Duodenal mucosa (tissue), 2 donors: ENCODE data around the gene OR1K1.
A peak's percentile ranks its signal among the peaks of the same experiment; 100 is the strongest.

ENCODE experiments used
- H3K27ac ChIP-seq: one replicate; pipeline ENCODE4 v1.7.0; 2013; ENCODE audit warnings: low read depth, low read length
- H3K27me3 ChIP-seq, 2 donors: one replicate each; pipeline ENCODE4 v1.7.0; 2013; ENCODE audit warnings: low read length in 2 of 2, control low read depth in 1 of 2; ENCODE audit not compliant: insufficient read depth in 2 of 2, control insufficient read depth in 1 of 2
- H3K36me3 ChIP-seq, 2 donors: one replicate each; pipeline ENCODE4 v1.7.0; 2013; ENCODE audit warnings: low read length in 2 of 2, control low read depth in 1 of 2; ENCODE audit not compliant: insufficient read depth in 2 of 2, control insufficient read depth in 1 of 2
- H3K4me1 ChIP-seq, 2 donors: one replicate each; pipeline ENCODE4 v1.7.0; 2013; ENCODE audit warnings: low read length in 2 of 2, control low read depth in 1 of 2; ENCODE audit not compliant: insufficient read depth in 2 of 2, control insufficient read depth in 1 of 2
- H3K4me3 ChIP-seq, 2 donors: one replicate each; pipeline ENCODE4 v1.7.0; 2013; ENCODE audit warnings: low read length in 2 of 2, low read depth in 1 of 2
- H3K9ac ChIP-seq, 2 donors: one replicate each; pipeline ENCODE4 v1.7.0; 2013; ENCODE audit warnings: low read length in 2 of 2, low read depth in 1 of 2
- H3K9me3 ChIP-seq, 2 donors: one replicate each; pipeline ENCODE4 v1.7.0; 2013; ENCODE audit warnings: low read length in 2 of 2, control low read depth in 1 of 2; ENCODE audit not compliant: control insufficient read depth in 1 of 2

The OR1K1 gene

GRCh38 chr9:122812736-122813135 is 12.8 kb downstream of the OR1K1 start:
- H3K27me3 ChIP-seq = no peaks in the 10 kb centered on the region
- peaks cover 3 to 6% of the 10 kb centered on the region in 2 donors for H3K4me1 ChIP-seq
- peaks cover 0 to 3% of the 10 kb centered on the region in 2 donors for H3K36me3 ChIP-seq
- H3K27ac ChIP-seq = no peak overlapping the region
- no peaks in the 10 kb centered on the region for H3K9me3 ChIP-seq
- H3K4me3 ChIP-seq = no peak overlapping the region
- no peak overlapping the region for H3K9ac ChIP-seq

GRCh38 chr9:122814545-122814944 is 14.6 kb downstream of the OR1K1 start:
- no peaks in the 10 kb centered on the region for H3K9me3 ChIP-seq
- H3K9ac ChIP-seq = no peak overlapping the region
- no peak overlapping the region for H3K27ac ChIP-seq
- H3K27me3 ChIP-seq = no peaks in the 10 kb centered on the region
- peaks cover 3 to 6% of the 10 kb centered on the region in 2 donors for H3K4me1 ChIP-seq
- no peak overlapping the region for H3K4me3 ChIP-seq
- H3K36me3 ChIP-seq = peaks cover under 1 to 11% of the 10 kb centered on the region in 2 donors

- H3K9ac ChIP-seq = no peak overlapping the region
- no peaks in the 10 kb centered on the region for H3K27me3 ChIP-seq
- H3K27ac ChIP-seq = no peak overlapping the region
- H3K4me1 ChIP-seq = peaks cover 4 to 8% of the 10 kb centered on the region in 2 donors
- H3K4me3 ChIP-seq = no peak overlapping the region
- no peaks in the 10 kb centered on the region for H3K9me3 ChIP-seq
- H3K36me3 ChIP-seq = peaks cover 7 to 21% of the 10 kb centered on the region in 2 donors
These were observed 15.6 kb downstream of the OR1K1 start for GRCh38 chr9:122815544-122815943.

- H3K9me3 ChIP-seq = no peaks in the 10 kb centered on the region
- H3K9ac ChIP-seq = no peak overlapping the region
These were observed 16.4 kb downstream of the OR1K1 start for GRCh38 chr9:122816163-122816867.

GRCh38 chr9:122819326-122819725 is 19.4 kb downstream of the OR1K1 start:
- Histone ChIP-seq H3K4me1 (peaks cover 8 to 9% of the 10 kb centered on the region in 2 donors), H3K27ac (no peak overlapping the region), H3K9ac (no peak overlapping the region), H3K27me3 (no peaks in the 10 kb centered on the region), H3K36me3 (peaks cover 22 to 52% of the 10 kb centered on the region in 2 donors), H3K9me3 (no peaks in the 10 kb centered on the region), H3K4me3 (no peak overlapping the region)

More at GRCh38 chr9:122816163-122816867, 16.4 kb downstream of the OR1K1 start:
- H3K4me1 ChIP-seq = peaks cover 4 to 8% of the 10 kb centered on the region in 2 donors
- H3K27ac ChIP-seq = no peak overlapping the region
- H3K4me3 ChIP-seq = peak overlapping the region in 1 of 2 donors; percentile 5
- no peaks in the 10 kb centered on the region for H3K27me3 ChIP-seq
- H3K36me3 ChIP-seq = peaks cover 7 to 24% of the 10 kb centered on the region in 2 donors

GRCh38 chr9:122819791-122820489 is 20.0 kb downstream of the OR1K1 start:
- no peak overlapping the region for H3K9ac ChIP-seq
- no peaks in the 10 kb centered on the region for H3K9me3 ChIP-seq
- H3K27ac ChIP-seq = no peak overlapping the region
- H3K36me3 ChIP-seq = peaks cover 22 to 53% of the 10 kb centered on the region in 2 donors
- H3K27me3 ChIP-seq = no peaks in the 10 kb centered on the region
- peaks cover 8 to 9% of the 10 kb centered on the region in 2 donors for H3K4me1 ChIP-seq
- no peak overlapping the region for H3K4me3 ChIP-seq

GRCh38 chr9:122820490-122820845 is 20.5 kb downstream of the OR1K1 start:
- Histone ChIP-seq H3K4me1 (peaks cover 8 to 9% of the 10 kb centered on the region in 2 donors), H3K36me3 (peaks cover 22 to 53% of the 10 kb centered on the region in 2 donors), H3K27me3 (no peaks in the 10 kb centered on the region), H3K9me3 (no peaks in the 10 kb centered on the region), H3K9ac (no peak overlapping the region), H3K27ac (no peak overlapping the region), H3K4me3 (no peak overlapping the region)

GRCh38 chr9:122821278-122821943 is 21.5 kb downstream of the OR1K1 start:
- peaks cover 22 to 53% of the 10 kb centered on the region in 2 donors for H3K36me3 ChIP-seq
- no peak overlapping the region for H3K9ac ChIP-seq
- H3K27ac ChIP-seq = no peak overlapping the region
- peaks cover 9 to 11% of the 10 kb centered on the region in 2 donors for H3K4me1 ChIP-seq
- H3K27me3 ChIP-seq = no peaks in the 10 kb centered on the region
- no peaks in the 10 kb centered on the region for H3K9me3 ChIP-seq
- H3K4me3 ChIP-seq = no peak overlapping the region

- no peak overlapping the region for H3K27ac ChIP-seq
- H3K9ac ChIP-seq = no peak overlapping the region
- no peak overlapping the region for H3K4me3 ChIP-seq
- H3K4me1 ChIP-seq = peaks cover 15 to 18% of the 10 kb centered on the region in 2 donors
- H3K27me3 ChIP-seq = no peaks in the 10 kb centered on the region
- no peaks in the 10 kb centered on the region for H3K9me3 ChIP-seq
- H3K36me3 ChIP-seq = peaks cover 22 to 53% of the 10 kb centered on the region in 2 donors
These were observed 22.1 kb downstream of the OR1K1 start for GRCh38 chr9:122822056-122822455.

- Histone ChIP-seq H3K27me3 (no peaks in the 10 kb centered on the region), H3K9ac (no peak overlapping the region), H3K36me3 (peaks cover 22 to 48% of the 10 kb centered on the region in 2 donors), H3K4me3 (no peak overlapping the region), H3K27ac (no peak overlapping the region), H3K4me1 (peaks cover 18 to 27% of the 10 kb centered on the region in 2 donors), H3K9me3 (no peaks in the 10 kb centered on the region)
These were observed 23.0 kb downstream of the OR1K1 start for GRCh38 chr9:122822938-122823337.
